Esophagus squamous epithelium (tissue), 5 donors: ENCODE results near the gene SF3A2. TPM values are rescaled to one million over a fixed set of nuclear protein-coding genes. Genes with fewer than 3 reads are reported as not detected.
A peak's percentile ranks its signal among the peaks of the same experiment; 100 is the strongest.

Source experiments
- DNase-seq: peaks from one replicate; lab custom pipeline; 2025; lab: John Stamatoyannopoulos, UW
- H3K27ac ChIP-seq, 4 donors: fragments of 200-600 bp; sonication (generic); one replicate each; pipeline ENCODE4 v1.5.1; 2016 to 2019; ENCODE audit warnings: mild to moderate bottlenecking in 1 of 4
- H3K27me3 ChIP-seq, 4 donors: fragments of 200-600 bp; sonication (generic); 1 replicate in 3 of 4; 2 replicates in 1 of 4; pipeline versions ENCODE4 v1.5.1 to v1.6.0; 2017 to 2021; ENCODE audit warnings: antibody characterized with exemption in 1 of 4
- H3K36me3 ChIP-seq, 3 donors: fragments of 200-600 bp; sonication (generic); one replicate each; pipeline ENCODE4 v1.5.1; 2016 to 2019
- H3K4me1 ChIP-seq, 3 donors: fragments of 200-600 bp; sonication (generic); one replicate each; pipeline ENCODE4 v1.5.1; 2017 to 2019
- H3K4me3 ChIP-seq, 4 donors: fragments of 200-600 bp; sonication (generic); 1 replicate in 3 of 4; 2 replicates in 1 of 4; pipeline ENCODE4 v1.5.1; 2016 to 2019; ENCODE audit warnings: mild to moderate bottlenecking in 2 of 4, moderate library complexity in 1 of 4
- H3K9me3 ChIP-seq, 3 donors: fragments of 200-600 bp; sonication (generic); one replicate each; pipeline ENCODE4 v1.5.1; 2016 to 2019
- CTCF ChIP-seq, 6 experiments: fragments of 450-650 bp in 4 of 6; fragments of 200-600 bp in 2 of 6; sonication (generic) in 2 of 6; IDR thresholded peaks; one replicate each; pipeline ENCODE4 v1.5.1; 2016 to 2019; ENCODE audit warnings: antibody characterized with exemption in 6 of 6, mild to moderate bottlenecking in 4 of 6, moderate library complexity in 4 of 6
- POLR2A ChIP-seq, 4 donors: fragments of 450-650 bp; IDR thresholded peaks; one replicate each; pipeline ENCODE4 v1.6.1; 2017; ENCODE audit warnings: antibody characterized with exemption in 4 of 4, mild to moderate bottlenecking in 4 of 4, moderate library complexity in 3 of 4
- WGBS, 2 donors: methylation state at CpG; one replicate each; pipeline ENCODE4 v1.1.5; 2018; 5-methylcytosine and 5-hydroxymethylcytosine counted together
- intact Hi-C: fragments of 100-400 bp; cut with DNase I; formaldehyde crosslinking; loops from one replicate; pipeline ENCODE4 v1.15.0; 2022
- total RNA-seq, 4 donors: library from RNA; depleted of rRNA; stranded (reverse); fragments of >200 nt; gene quantifications; one replicate each; pipeline ENCODE4 v1.1.0, GENCODE V29; 2016
- donor health status: DM: yes; HTN: yes; CAD: no.

SF3A2 gene
- total RNA-seq, 4 donors from 2014 or later = 19.3 to 39.7 (median 31.3) TPM

- H3K27me3 ChIP-seq = no peaks in the 10 kb centered on the region
- no peak overlapping the region for H3K27ac ChIP-seq
- DNase-seq = no peak
- no peak for TF ChIP-seq CTCF (IDR thresholded peaks at IDR 0.05)
- no peak for TF ChIP-seq POLR2A (IDR thresholded peaks at IDR 0.05)
- H3K36me3 ChIP-seq = peaks cover 42 to 96% (median 54%) of the 10 kb centered on the region in 3 donors
- H3K9me3 ChIP-seq = no peaks in the 10 kb centered on the region
- 85 to 92% methylated on average over 14 to 15 of the region's 33 CpGs for WGBS, 2 donors
- intact Hi-C loops = no loop called here
- peaks cover 17 to 58% (median 19%) of the 10 kb centered on the region in 3 donors for H3K4me1 ChIP-seq
- H3K4me3 ChIP-seq = no peak overlapping the region
Observed at GRCh38 chr19:2210987-2211740, 25.5 kb upstream of the SF3A2 start.

DNA sequence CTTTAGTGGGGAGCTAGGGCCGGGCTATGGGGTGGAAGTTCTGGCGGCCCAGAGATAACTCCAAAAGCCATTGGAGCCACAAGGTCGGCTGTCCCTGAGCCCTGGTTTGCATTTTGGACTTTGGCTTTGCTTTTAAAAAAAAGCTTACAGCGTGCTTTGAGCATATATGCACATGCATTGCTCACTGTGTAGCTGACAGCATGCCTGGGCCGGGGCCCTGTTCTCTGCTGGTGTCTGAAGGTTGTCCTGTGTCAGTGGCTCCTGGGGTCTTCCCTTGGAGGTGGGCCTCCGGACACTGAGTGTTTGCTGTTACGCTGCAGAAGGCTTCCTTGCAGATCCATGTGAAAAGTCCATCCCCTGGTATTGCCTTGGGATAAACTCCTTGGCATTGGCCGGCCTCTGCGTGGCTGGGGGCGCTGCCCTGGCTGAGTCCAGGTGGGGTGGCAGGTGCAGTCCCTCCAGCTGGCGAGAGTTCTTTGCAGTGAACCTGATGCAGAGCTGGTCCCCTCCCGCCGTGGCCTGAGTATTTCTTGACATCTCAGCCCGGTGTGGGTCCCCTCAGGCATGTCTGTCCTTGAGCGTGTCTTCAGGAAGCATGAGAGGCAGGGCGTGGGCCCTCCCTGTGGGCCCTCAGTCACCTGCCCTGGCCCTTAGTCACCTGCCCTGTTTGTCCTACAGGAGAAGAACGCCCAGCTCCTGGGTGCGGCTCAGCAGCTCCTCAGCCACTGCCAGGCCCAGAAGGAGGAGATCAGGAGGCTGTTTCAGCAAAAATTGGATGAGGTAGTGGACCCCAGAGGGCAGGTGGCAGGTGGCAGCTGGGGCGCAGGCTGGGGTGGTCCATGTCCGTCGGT, 23.5 kb upstream of the SF3A2 start:
- WGBS, 2 donors = 84 to 86% methylated on average over 4 to 7 of the region's 21 CpGs
- intact Hi-C loops = no loop called here
- H3K4me3 ChIP-seq = no peak overlapping the region

GRCh38 chr19:2213799-2214198, 22.8 kb upstream of the SF3A2 start:
- DNase-seq = no peak
- no peaks in the 10 kb centered on the region for H3K27me3 ChIP-seq
- WGBS, 2 donors = 55 to 79% methylated on average over 10 to 13 of the region's 26 CpGs
- intact Hi-C loops = no loop called here
- H3K36me3 ChIP-seq = peaks cover 45 to 99% (median 58%) of the 10 kb centered on the region in 3 donors
- peak overlapping the region; percentile 69 to 84 (median 74) for H3K27ac ChIP-seq
- no peak for TF ChIP-seq POLR2A (IDR thresholded peaks at IDR 0.05)
- TF ChIP-seq CTCF (IDR thresholded peaks at IDR 0.05) = no peak
- H3K4me3 ChIP-seq = no peak overlapping the region
- H3K9me3 ChIP-seq = no peaks in the 10 kb centered on the region
- peaks cover 8 to 36% (median 10%) of the 10 kb centered on the region in 3 donors for H3K4me1 ChIP-seq

More for the DNA sequence above, 23.5 kb upstream of the SF3A2 start:
- DNase-seq = no peak
- Histone ChIP-seq H3K27me3 (no peaks in the 10 kb centered on the region), H3K4me1 (peaks cover 15 to 43% (median 16%) of the 10 kb centered on the region in 3 donors), H3K9me3 (no peaks in the 10 kb centered on the region), H3K36me3 (peaks cover 42 to 99% (median 61%) of the 10 kb centered on the region in 3 donors), H3K27ac (peak overlapping the region; percentile 69 to 84 (median 74))
- TF ChIP-seq CTCF (IDR thresholded peaks at IDR 0.05) (no peak), POLR2A (IDR thresholded peaks at IDR 0.05) (no peak)

GRCh38 chr19:2214251-2214650, 22.4 kb upstream of the SF3A2 start:
- H3K4me1 ChIP-seq = peaks cover 6 to 34% (median 9%) of the 10 kb centered on the region in 3 donors
- H3K9me3 ChIP-seq = no peaks in the 10 kb centered on the region
- peaks cover 47 to 100% (median 58%) of the 10 kb centered on the region in 3 donors for H3K36me3 ChIP-seq
- peak overlapping the region in 3 of 4 donors; percentile 70 to 84 (median 79) for H3K27ac ChIP-seq
- no peaks in the 10 kb centered on the region for H3K27me3 ChIP-seq
- intact Hi-C loops = no loop called here
- WGBS, 2 donors = 85 to 93% methylated on average over 5 to 8 of the region's 17 CpGs
- H3K4me3 ChIP-seq = no peak overlapping the region
- DNase-seq = no peak
- no peak for TF ChIP-seq CTCF (IDR thresholded peaks at IDR 0.05)
- no peak for TF ChIP-seq POLR2A (IDR thresholded peaks at IDR 0.05)
